HG03139 (cell line): Measurements from ENCODE around the gene GPR15.
"Not testable (repeated sequence)": the region's sequence is repeated elsewhere in the genome, so short reads cannot be mapped to it uniquely, and the experiment has no call there.

Experiments used
- ATAC-seq: cut with Tn5 transposase; IDR thresholded peaks from one replicate; pipeline ENCODE4 v1.9.1; 2021; ENCODE audit not compliant: unreplicated experiment

Gene GPR15

DNA sequence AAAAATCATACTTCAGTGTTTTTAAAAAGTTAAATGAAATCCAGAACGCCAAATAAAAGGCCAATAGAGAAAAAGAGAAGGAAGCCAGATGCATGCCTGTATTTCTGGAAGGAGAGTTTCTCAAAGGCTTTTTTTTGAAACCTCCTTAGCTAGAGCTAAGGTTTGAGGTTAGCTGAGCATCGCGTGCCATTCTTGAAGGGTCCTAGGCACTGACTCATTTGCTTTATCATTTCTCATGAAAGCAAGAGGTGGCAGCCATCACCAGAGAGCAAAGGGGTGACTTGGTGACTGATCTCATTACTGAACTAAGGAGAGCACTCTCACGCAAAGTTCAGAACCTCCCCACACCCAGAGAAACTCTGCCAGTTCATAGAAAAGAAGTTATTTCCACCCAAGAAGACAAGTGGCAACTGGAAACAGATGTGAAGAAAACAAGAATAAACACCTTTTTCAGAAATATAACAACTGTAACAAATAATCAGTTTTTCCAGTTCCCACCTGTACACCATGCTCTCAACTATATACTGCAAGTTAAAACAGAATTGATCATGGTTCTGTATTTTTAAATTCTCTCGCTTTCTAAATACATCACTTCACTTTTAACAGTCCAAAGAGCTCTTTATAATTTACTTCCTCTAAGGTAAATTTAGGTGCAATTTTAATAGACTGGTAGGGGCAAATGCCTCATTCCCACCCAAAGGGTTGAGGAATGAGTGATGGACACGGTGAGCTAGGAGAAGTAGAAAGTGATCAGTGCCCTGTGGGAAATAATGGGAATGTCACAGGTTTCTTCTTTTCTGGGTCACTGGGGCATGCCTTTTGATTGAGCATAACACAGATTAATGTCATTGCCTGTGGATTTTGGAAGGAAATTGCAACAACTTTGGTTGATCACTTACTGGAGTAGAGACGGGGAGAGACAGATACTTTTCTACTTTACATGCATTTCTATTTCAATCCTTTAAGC, 24.7 kb downstream of the GPR15 start:
- ATAC-seq, result peak; percentile 85

DNA sequence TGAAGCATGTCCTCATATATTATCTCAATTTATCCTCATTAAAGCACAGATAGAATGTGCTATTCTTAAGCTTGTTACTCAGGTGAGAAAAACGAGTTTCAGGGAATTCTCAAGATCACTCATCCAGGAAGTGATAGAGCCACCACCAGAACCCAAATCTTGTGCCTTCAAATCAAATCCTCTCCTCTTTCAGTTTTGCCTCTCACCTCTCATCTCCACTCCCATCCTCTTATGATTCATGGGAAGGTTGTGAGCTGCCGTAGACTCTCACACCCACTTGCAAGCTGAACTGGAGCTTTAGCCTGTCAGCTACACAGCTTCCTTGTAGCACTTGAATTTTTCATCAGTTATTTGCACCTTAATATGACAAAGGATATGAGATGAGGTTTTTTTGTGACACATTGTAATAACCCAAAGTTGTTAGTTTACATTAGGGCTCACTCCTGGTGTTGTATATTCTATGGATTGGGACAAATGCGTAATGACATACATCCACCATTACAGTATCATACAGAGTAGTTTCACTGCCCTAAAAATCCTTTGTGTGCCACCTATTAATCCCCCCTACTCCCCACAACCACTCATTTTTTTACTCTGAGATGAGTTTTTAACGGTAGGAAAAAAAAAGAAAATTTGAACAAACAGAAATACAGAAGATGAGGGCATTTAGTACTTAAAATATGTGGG, 25.7 kb downstream of the GPR15 start:
- peak; percentile 23 for ATAC-seq

DNA sequence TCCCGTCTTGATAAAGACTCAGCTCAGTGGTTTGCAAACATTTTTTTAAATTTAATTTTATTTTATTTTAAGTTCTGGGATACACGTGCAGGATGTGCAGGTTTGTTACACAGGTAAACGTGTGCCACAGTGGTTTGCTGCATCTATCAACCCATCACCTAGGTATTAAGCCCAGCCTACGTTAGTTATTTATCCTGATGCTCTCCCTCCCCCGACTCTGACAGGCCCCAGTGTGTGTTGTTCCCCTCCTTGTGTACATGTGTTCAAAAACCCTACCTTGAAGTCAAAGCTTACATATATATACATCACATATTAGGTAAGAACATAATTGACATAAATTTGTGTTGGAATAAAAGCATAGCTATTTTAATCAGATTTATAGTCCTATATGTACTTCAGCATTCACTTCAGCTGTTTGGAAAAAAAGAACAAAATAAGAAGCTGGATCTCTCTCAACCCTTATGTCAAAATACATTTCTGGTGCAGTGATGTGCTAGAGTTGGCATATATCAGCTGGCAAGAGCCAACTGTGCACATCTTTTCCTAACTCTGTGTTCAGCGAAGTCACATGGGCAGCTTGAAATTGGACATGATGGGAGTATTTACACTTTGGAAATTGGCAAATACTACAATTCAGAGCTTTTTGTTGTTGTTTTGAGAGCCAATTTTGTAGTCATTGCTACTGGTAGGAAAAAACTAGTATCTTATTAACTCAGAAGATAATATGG, 26.5 kb downstream of the GPR15 start:
- ATAC-seq, result no peak

DNA sequence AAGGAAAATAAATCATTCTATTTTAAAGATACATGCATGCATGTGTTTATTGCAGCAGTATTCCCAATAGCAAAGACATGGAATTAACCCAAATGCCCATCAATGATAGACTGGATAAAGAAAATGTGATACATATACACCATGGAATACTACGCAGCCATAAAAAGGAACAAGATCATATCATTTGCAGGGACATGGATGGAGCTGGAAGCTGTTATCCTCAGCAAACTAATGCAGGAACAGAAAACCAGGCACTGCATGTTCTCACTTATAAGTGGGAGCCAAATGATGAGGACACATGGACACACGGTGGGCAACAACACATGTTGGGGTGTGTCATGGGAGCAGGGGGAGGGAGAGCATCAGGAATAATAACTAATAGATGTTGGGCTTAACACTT, 28.0 kb downstream of the GPR15 start:
- ATAC-seq, result not testable (repeated sequence)

DNA sequence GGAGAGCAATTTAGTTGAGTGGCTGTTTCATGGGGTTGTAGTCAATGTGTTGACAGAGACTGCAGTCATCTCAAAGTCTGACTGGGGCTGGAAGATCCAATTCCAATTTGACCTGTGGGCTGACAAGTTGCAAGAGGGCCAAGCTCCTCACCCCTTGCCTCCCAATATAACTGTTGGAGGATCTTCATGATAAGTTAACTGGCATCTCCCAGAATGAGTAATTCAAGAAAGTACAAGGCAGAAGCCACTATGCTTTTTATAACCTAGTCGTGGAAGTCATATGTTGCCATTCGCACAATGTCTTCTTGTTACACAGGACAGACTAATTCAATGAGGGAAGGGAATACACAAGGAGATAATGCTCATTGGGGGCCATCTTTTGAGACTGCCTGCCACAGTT, 29.1 kb downstream of the GPR15 start:
- no peak for ATAC-seq

DNA sequence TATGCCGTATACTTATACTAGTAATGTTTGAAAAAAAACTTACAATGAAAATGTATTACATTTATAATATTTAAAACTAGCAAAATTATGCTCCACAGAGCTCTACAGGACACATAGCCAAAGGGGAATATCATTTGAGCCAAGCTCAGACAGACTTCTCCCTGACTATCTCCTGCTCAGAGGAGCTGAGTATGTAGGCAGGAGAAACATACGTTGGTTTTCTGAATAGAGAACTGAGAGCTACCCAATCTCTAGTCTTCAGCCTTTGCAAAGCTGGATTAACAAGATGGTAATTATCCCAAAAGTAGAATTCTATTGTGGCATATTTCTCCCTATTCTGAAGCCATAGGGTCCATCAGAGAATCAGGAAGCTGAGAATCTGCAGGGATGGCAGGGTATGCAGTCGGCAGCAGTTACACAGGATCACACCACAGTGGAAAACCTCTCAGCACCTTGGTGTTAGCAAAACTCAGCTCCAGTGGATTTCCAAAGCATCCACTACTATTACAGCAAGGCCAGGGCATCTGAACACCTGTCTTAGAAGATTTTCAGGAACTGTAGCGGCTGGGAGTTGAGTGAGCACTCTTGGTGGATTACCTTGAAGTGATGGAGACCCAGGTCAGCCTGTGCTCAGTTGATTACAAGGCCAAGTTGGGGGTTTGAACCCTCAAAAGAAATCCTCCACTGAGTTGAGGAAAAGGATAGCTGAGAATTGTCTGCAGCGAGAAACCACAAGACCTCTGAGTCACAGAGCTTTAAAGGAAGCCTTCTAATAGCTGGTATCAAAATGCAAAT, 30.1 kb downstream of the GPR15 start:
- ATAC-seq, result no peak

DNA sequence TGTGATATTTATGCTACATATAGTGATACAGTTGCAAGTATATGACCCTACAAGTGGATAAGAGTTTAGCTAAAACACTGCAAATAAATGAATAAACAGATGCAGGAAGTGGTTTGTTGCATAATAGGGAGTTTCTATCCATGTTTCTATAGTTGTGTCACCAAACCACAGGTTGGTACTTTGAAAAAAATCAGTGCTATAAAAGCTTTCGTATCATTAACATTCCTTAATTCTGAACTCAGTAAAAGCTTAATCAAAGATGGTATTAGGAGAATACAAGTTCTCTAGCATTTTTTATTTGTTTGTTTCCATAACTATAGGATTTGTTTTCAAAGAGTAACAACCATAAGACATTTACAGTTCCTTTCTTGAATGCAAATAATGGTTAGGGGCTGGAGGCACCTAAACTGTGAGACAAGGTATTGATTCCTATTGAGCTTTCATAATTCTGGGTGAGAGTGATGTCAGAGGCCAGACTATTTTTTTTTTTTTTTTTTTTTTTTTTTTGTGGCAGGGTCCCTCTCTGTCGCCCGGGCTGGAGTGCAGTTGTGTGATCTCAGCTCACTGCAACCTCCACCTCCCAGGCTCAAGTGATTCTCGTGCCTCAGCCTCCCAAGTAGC, 32.0 kb downstream of the GPR15 start:
- peak; percentile 54 for ATAC-seq

DNA sequence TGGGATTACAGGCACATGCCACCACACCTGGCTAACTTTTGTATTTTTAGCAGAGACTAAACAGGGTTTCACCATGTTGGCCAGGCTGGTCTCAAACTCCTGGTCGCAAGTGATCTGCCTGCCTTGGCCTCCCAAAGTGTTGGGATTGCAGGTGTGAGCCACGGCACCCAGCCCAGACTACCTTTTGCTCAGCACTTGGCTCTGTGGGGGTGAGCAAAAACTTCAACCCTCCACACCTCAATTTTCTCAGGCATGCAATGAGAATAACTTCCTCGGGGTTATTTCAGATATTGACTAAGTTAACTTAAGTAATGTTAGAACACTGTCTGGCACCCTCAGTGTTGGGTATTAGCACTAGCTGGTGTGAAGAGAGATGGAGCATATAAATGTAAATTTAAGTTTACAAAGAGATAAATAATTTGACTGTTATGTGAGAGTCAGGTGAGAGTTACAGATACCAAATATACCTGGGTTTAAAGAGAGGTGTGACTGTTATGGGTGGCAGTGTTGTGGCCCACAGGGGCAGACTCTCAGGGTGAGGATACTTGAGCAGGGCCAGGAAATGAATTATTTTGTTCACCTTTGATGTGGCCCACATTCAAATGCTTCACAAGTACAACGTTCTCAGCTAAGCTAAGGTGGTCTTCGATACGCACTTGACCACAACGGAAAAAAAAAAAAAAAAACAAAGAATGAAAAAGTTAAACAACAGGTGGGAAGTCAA, 32.7 kb downstream of the GPR15 start:
- ATAC-seq, result no peak

DNA sequence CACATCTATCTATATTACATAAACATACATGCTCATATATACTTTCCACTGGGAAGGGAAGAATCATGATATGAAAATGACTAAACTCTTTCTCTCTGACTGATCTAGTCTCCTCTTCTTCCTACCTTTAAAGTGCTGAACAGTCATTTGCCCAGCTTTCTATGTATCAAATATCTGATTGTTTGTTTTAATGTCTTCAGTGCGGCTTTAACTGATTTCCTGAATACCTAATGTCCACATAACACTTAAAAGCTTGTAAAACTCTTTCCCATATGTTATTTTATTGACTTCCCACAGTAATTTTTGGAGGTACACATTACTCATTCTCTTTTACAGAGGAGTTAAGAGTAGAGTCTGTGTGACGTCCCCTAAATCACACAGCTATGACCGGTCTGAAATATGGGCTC, 33.5 kb downstream of the GPR15 start:
- ATAC-seq, result no peak

DNA sequence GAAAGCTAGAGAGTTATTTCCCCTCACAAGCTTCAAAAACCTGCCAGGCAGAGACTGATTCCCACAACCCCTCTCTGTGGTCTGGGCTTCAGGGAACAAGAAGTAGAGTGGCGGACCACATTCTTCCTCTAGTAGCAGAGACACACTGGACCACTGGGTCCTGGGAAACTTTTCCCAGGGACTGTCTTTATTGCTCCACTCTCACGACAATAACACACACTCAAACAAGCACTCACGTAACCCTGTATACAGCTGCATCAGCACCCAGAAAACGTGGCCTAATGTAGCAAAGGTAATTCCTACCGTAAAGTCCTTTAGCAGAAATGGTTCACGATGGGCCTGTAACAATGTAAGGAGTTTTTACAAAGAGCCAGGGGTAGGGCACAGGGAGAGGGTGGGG, 34.1 kb downstream of the GPR15 start:
- no peak for ATAC-seq

DNA sequence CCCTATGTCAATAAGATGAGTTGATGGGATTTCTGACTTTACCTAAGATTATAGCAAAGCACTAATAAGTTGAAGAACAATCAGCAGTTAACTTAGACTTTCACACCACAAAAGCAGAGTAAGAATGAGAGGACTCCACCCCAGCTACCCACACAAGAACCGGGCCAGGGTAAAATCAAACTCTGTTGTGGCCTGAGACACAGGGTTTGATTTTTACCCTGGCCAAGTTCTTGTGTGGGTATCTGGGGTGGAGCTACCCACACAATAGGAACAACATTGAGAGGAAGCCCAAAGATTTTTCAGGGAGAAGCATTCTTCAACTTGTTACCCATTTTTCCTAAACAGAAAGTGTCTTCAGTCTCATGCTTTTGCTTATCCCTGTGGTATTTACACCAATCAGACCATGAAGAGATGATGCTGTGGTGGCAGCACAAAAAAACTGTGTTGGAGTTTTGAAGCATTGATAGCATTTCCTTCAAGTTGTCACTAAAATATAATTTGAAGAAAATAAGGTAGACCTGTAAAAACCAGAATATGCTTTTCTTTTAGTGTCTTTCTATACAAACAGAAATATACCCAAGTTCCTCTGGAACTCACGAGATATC, 36.0 kb downstream of the GPR15 start:
- no peak for ATAC-seq

DNA sequence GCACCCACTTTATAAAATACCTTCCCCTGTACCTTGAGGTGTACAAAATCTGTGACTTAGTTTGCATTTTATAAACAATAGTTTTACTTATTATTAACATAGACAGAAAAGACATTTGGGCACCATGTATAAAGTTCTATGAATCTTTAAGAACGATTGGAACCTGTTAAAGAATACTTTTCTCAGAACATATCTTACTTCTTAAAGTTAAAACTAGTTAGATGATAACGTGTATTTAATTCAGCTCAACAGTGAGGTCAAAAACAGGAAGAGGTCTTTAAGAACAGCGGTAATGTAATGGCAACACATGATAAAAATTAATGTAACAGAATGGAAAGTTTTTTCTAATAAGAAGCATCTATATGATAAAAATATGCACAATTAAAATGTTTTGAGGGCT, 36.6 kb downstream of the GPR15 start:
- ATAC-seq, result no peak

DNA sequence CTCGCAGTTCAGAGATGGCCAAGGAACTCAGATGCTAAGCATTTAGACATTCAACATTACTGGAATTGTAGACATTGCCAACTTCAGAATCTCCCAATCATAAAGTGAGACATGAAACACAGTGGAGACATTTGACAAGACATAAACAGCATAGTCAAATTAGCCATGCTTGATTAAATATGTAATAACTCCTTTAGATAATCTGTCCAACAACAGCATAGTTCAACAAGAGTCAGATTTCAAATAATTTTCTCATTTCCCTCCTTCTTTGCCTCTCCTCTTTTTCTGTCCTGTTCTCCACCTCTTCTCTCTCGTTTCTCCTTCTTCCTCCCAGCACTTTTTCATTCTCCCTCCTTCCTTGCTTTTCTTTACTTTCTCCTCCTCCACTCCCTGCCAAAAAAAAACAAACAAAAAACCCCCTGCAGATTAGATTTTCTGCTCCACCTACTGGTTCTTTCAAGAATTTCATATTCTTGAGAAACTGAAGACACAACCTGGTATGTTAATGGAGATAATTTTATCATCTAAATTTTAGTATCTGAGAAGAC, 41.5 kb downstream of the GPR15 start:
- ATAC-seq, result peak; percentile 53

DNA sequence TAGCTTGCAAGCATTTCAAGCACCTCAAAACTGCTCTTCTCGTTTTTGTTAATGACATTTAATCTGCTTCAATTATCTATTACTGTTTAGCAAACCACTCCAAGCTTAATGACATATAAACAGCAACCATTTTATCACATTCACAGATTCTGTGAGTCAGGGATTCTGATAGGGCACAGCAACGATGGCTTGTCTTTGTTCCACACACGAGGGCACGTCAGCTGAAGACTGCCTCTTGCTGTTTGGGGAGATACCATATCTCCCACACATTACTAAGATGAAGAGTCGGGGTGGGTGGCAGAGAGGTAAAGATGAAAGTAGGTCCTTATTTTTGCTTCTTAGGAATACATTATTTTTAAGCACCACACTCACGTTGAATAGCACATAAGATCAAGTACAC, 42.4 kb downstream of the GPR15 start:
- no peak for ATAC-seq

DNA sequence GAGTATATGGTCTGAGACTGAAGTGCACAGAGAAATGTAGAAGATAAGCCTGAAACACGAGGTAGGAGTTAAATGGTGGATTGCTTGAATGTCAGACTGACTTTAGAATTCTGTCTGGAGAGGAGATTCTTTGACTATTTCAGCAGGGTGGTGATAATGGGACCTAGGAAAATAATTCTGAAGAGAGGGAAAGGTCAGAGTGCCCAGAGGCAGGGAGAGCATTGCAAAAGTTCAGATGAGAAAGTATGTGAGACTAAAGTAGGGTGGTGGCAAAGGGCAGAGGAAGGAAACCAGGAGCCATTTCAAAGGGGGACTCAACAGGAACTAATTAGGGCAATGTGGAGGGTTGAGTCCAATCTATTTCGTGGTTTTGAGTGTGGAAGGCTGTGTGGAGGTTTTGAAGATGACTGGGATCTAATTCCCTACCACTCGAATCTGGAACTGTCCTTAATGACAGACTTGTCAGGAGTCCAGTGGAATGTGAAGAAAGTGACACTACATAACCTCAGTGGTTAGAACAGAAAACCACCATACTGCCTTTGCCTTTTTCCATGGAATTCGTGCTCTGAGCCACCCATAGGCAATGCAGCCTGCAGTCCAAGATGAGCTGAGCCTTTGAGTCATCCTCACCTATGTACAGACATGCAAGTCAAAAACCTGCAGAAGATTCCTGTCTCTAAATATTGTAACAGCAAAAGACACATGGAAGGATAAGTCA, 45.6 kb downstream of the GPR15 start:
- ATAC-seq, result no peak

DNA sequence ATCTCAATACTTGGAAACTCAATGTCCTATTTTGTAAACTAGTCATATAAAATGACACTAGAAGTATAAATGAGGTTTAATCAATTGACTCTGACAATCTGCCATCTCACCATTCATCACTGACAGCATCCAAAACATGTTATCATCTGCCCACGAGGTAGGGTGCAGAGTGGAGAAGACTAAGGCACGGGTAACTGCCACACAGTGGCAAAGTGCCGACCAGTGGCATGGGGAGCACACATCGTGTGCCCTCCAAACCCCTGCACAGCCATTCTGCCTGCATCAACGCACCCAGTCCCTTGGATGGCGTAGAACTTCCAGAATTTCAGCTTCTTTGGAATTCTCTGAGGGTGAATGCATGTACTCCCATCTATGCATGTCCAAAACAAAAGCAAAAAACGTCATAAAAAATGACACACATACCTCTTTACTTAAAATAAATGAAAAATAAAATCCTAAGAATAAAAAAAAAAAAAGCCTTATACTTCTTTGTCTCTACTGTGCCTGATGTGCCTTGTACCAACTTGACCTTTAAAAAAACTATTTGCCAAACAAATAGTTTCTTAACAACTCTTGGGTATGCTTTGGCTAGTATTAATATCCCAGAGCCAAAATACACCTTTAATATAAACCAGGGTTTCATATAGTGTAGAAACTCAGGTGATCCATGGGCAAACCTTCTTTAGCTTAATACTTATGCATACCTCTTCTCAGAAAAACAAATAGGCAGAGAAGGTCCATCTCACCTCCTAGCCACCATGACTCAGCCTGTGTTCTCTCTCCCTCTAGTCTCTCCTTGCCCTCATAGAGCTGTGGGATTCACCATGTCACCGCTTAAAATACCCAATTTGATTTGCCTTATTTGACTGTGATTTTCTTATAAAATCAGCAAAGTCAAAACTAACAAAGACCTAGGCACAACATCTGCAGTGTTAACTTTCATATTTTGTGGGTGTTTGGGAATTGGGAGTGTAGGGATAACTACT, 48.9 kb downstream of the GPR15 start:
- no peak for ATAC-seq

DNA sequence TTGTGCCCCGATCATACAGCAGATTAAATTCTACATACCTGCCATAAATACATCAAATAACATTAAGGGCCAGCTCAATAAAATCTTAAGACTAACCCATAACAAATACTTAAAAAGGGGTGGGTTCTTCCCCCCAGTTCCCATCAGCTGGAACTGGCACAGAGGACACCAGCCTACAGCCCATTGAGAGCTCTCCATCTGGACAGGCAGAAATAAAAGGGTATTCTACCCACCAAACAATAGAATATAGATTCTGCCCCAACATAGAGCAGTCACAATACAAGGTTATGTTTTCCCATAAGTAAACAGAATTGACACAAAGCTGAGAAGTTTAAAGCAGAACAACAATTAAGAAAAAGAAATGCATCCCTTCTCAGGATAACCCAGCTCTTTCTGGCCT, 49.7 kb downstream of the GPR15 start:
- ATAC-seq, result no peak
